K562 (cell line): ENCODE results near the gene TNFAIP3. TPM values are rescaled to one million over a fixed set of nuclear protein-coding genes. Genes with fewer than 3 reads are reported as not detected.

ENCODE experiments used
- ATAC-seq: fragments of 200-7000 bp; cut with Tn5 transposase; 3 replicates; pipeline ENCODE4 v1.9.1; 2020; ENCODE audit warnings: moderate library complexity
- BruUV-seq: library from RNA; stranded (reverse); fragments of 400-500 nt; replicated peaks from 2 replicates; lab custom pipeline; 2021; lab: Mats Ljungman, UMichigan
- CTCF ChIA-PET: fragments of 300-600 bp; formaldehyde crosslinking; extraction: SDS; loops from one replicate; lab custom pipeline; 2021; ENCODE audit warnings: low intra/inter-chr PET ratio; lab: Yijun Ruan, JAX
- POLR2A ChIA-PET: fragments of 300-600, 350-650 bp; sonication (Branson Sonifier 250); formaldehyde crosslinking; extraction: SDS; loops from one replicate; lab custom pipeline; 2021; ENCODE audit warnings: antibody characterized with exemption, inconsistent platforms; lab: Yijun Ruan, JAX
- DNase-seq, 4 experiments: peaks; one replicate each; pipeline versions ENCODE4 v3.0.0 to v3.0.0-alpha.2; 2011 to 2018; ENCODE audit warnings: low spot score in 3 of 4, mixed read lengths in 3 of 4; ENCODE audit errors: extremely low read depth in 1 of 4
- FAIRE-seq: peaks from 2 replicates; lab custom pipeline; 2011; peaks lifted over from hg19 to GRCh38; lab: Jason Lieb, UNC
- H2AFZ ChIP-seq: 2 replicates; pipeline ENCODE4 v1.6.0; 2011; ENCODE audit warnings: low read depth, low read length, control low read depth, inconsistent platforms
- H3K27ac ChIP-seq: fragments of 200-600 bp; 3 replicates; pipeline ENCODE4 v1.8.0; 2011; ENCODE audit warnings: low read depth, mild to moderate bottlenecking, control low read depth, inconsistent platforms, low read length, moderate library complexity, mixed read lengths; ENCODE audit errors: extremely low read depth
- H3K27me3 ChIP-seq, 2 experiments: fragments of 300-600 bp in 1 of 2; 2 replicates in 1 of 2; 3 replicates in 1 of 2; pipeline versions ENCODE4 v1.6.0 to v1.8.0; 2011; ENCODE audit warnings: inconsistent platforms in 2 of 2, low read length in 2 of 2, mild to moderate bottlenecking in 1 of 2, mixed read lengths in 1 of 2, moderate library complexity in 1 of 2; ENCODE audit not compliant: control insufficient read depth in 2 of 2, insufficient read depth in 2 of 2
- H3K36me3 ChIP-seq: fragments of 300-600 bp; 3 replicates; pipeline ENCODE4 v1.8.0; 2011; ENCODE audit warnings: mild to moderate bottlenecking, low read length, inconsistent platforms; ENCODE audit not compliant: control insufficient read depth, insufficient read depth
- H3K4me1 ChIP-seq, 2 experiments: fragments of 200-600 bp in 1 of 2; replicated peaks in 1 of 2; 2 replicates in 1 of 2; 3 replicates in 1 of 2; pipeline versions ENCODE4 v1.5.1 to v1.8.0; 2011; ENCODE audit warnings: inconsistent platforms in 2 of 2, low read length in 2 of 2, mild to moderate bottlenecking in 1 of 2, mixed read lengths in 1 of 2, moderate library complexity in 1 of 2; ENCODE audit not compliant: control insufficient read depth in 2 of 2, insufficient read depth in 2 of 2
- H3K4me2 ChIP-seq: 2 replicates; pipeline ENCODE4 v1.6.1; 2011; ENCODE audit warnings: low read length, control low read depth, inconsistent platforms, mixed read lengths; ENCODE audit not compliant: insufficient read depth
- H3K4me3 ChIP-seq: fragments of 200-600 bp; sonication (generic), shearing (Covaris generic); 2 replicates; pipeline ENCODE4 v1.5.1; 2016; ENCODE audit warnings: control low read depth, inconsistent platforms
- H3K79me2 ChIP-seq: fragments of 200-600 bp; 3 replicates; pipeline ENCODE4 v1.8.0; 2011; ENCODE audit warnings: low read length, inconsistent platforms; ENCODE audit not compliant: control insufficient read depth, insufficient read depth
- H3K9ac ChIP-seq, 2 experiments: 2 replicates each; pipeline versions ENCODE4 v1.6.0 to v1.6.1; 2011; ENCODE audit warnings: low read depth in 2 of 2, low read length in 2 of 2, control low read depth in 1 of 2, inconsistent platforms in 1 of 2, mild to moderate bottlenecking in 1 of 2, mixed read lengths in 1 of 2; ENCODE audit not compliant: insufficient read depth in 1 of 2
- H3K9me1 ChIP-seq: one replicate; pipeline ENCODE4 v1.6.0; 2011; ENCODE audit warnings: inconsistent platforms, mild to moderate bottlenecking, low read length, moderate library complexity; ENCODE audit not compliant: control insufficient read depth, insufficient read depth
- H3K9me3 ChIP-seq: replicated peaks from 2 replicates; pipeline ENCODE4 v1.5.1; 2011; ENCODE audit warnings: low read depth, low read length, inconsistent platforms; ENCODE audit not compliant: control insufficient read depth, insufficient read depth
- H4K20me1 ChIP-seq: replicated peaks from 2 replicates; pipeline ENCODE4 v1.6.1; 2011; ENCODE audit warnings: low read length, inconsistent platforms, mixed read lengths; ENCODE audit not compliant: control insufficient read depth, insufficient read depth
- ARID3B ChIP-seq: fragments of 250-450 bp; sonication (Bioruptor Pico); IDR thresholded peaks from 2 replicates; pipeline ENCODE4 v1.4.0; 2020; ENCODE audit warnings: borderline replicate concordance
- CHCHD3 ChIP-seq: fragments of 250-450 bp; sonication (Bioruptor Pico); IDR thresholded peaks from 2 replicates; pipeline ENCODE4 v2.1.2; 2022; ENCODE audit warnings: mild to moderate bottlenecking
- CXXC5 ChIP-seq: fragments of 250-450 bp; sonication (Bioruptor Pico); IDR thresholded peaks from 2 replicates; pipeline ENCODE4 v1.8.0; 2022; ENCODE audit warnings: inconsistent platforms, mild to moderate bottlenecking, moderate library complexity
- E2F6 ChIP-seq, 2 experiments: IDR thresholded peaks; 2 replicates each; pipeline ENCODE4 v1.6.1; 2011; ENCODE audit warnings: borderline replicate concordance in 1 of 2, control low read depth in 1 of 2, low read depth in 1 of 2, low read length in 1 of 2, mild to moderate bottlenecking in 1 of 2, mixed read lengths in 1 of 2, moderate library complexity in 1 of 2; ENCODE audit not compliant: insufficient read depth in 1 of 2, insufficient read length in 1 of 2, poor library complexity in 1 of 2, severe bottlenecking in 1 of 2; ENCODE audit errors: extremely low read depth in 1 of 2
- EHMT2 ChIP-seq: fragments of 450-650 bp; IDR thresholded peaks from 2 replicates; pipeline ENCODE4 v1.6.1; 2018; ENCODE audit warnings: antibody characterized with exemption
- HDAC1 ChIP-seq, 2 experiments: fragments of 450-650 bp; IDR thresholded peaks; 2 replicates each; pipeline ENCODE4 v1.6.1; 2016 to 2017; ENCODE audit warnings: inconsistent platforms in 1 of 2, mild to moderate bottlenecking in 1 of 2, moderate library complexity in 1 of 2
- L3MBTL2 ChIP-seq: fragments of 450-650 bp; IDR thresholded peaks from 2 replicates; pipeline ENCODE4 v1.6.1; 2016; ENCODE audit warnings: mild to moderate bottlenecking, moderate library complexity
- MEF2D ChIP-seq: conservative IDR thresholded peaks from 2 replicates; pipeline ENCODE4 v1.6.1; 2016; ENCODE audit warnings: low read depth, missing genetic modification characterization, missing compliant biosample characterization
- NFATC3 ChIP-seq: fragments of 450-650 bp; IDR thresholded peaks from 2 replicates; pipeline ENCODE4 v1.6.1; 2017; ENCODE audit warnings: mild to moderate bottlenecking
- NFIC ChIP-seq: fragments of 450-650 bp; IDR thresholded peaks from 2 replicates; pipeline ENCODE4 v1.6.1; 2017; ENCODE audit warnings: mild to moderate bottlenecking, inconsistent platforms
- NFRKB ChIP-seq: fragments of 450-650 bp; IDR thresholded peaks from 2 replicates; pipeline ENCODE4 v1.6.1; 2016; ENCODE audit warnings: low read depth
- NONO ChIP-seq, 2 experiments: fragments of 200-400 bp in 1 of 2; fragments of 450-650 bp in 1 of 2; formaldehyde crosslinking in 1 of 2; IDR thresholded peaks; 2 replicates each; pipeline ENCODE4 v1.6.1; 2017; ENCODE audit warnings: low read depth in 2 of 2, mild to moderate bottlenecking in 2 of 2, moderate library complexity in 2 of 2, low read length in 1 of 2
- POLR2H ChIP-seq: IDR thresholded peaks from 2 replicates; pipeline ENCODE4 v1.6.1; 2016; ENCODE audit warnings: missing genetic modification characterization, low read depth, mild to moderate bottlenecking, control low read depth, missing compliant biosample characterization, moderate library complexity
- SMARCA4 ChIP-seq: fragments of 450-650 bp; IDR thresholded peaks from 2 replicates; pipeline ENCODE4 v1.6.1; 2016
- SMARCA5 ChIP-seq: fragments of 450-650 bp; IDR thresholded peaks from 2 replicates; pipeline ENCODE4 v1.6.1; 2016
- TAF7 ChIP-seq: fragments of 450-650 bp; IDR thresholded peaks from 2 replicates; pipeline ENCODE4 v1.6.1; 2016; ENCODE audit warnings: missing genetic modification characterization, missing compliant biosample characterization
- THAP7 ChIP-seq: fragments of 250-450 bp; sonication (Bioruptor Pico); IDR thresholded peaks from 2 replicates; pipeline ENCODE4 v1.5.0; 2021
- ZNF146 ChIP-seq: IDR thresholded peaks from one replicate; pipeline ENCODE4 v1.6.1; 2018; ENCODE audit warnings: missing compliant biosample characterization; ENCODE audit not compliant: unreplicated experiment
- ZNF445 ChIP-seq: fragments of 250-450 bp; sonication (Bioruptor Pico); IDR thresholded peaks from 2 replicates; pipeline ENCODE4 v1.4.0; 2020; ENCODE audit warnings: low read depth, mild to moderate bottlenecking, moderate library complexity
- ZNF766 ChIP-seq: fragments of 200-800 bp; sonication (Bioruptor generic); conservative IDR thresholded peaks from 2 replicates; pipeline ENCODE4 v1.6.1; 2016; ENCODE audit warnings: missing genetic modification characterization, missing compliant biosample characterization
- WGBS: fragments of 100-300 bp; shearing (Covaris generic); methylation state at CpG from one replicate; pipeline ENCODE4 v1.1.6; 2016; ENCODE audit warnings: low coverage, mixed read lengths; ENCODE audit not compliant: insufficient coverage; ENCODE audit errors: missing lambda C conversion rate; 5-methylcytosine and 5-hydroxymethylcytosine counted together
- in situ Hi-C: fragments of 300-500 bp; cut with MboI; formaldehyde crosslinking; loops from 4 replicates; pipeline ENCODE4 v1.15.0; 2018; ENCODE audit warnings: inconsistent platforms, mixed read lengths
- intact Hi-C: fragments of 100-400 bp; cut with micrococcal nuclease; formaldehyde crosslinking; loops from 2 replicates; pipeline ENCODE4 v1.14.2; 2022
- polyA plus RNA-seq, 8 experiments: library from polyadenylated mRNA; depleted of rRNA in 4 of 8; stranded (reverse) in 5 of 8; unstranded in 3 of 8; fragments of >200 nt; fragmentation: Nextera tagmentation in 2 of 8; fragmentation: Illumina TruSeq in 1 of 8; extraction: Ambion mirVana in 2 of 8; extraction: Trizol in 1 of 8; gene quantifications; 2 replicates each; pipeline versions ENCODE4 v1.2.1 to v1.2.3, GENCODE V29; 2011 to 2014; ENCODE audit warnings: inconsistent platforms in 1 of 8, missing spikeins in 1 of 8
- total RNA-seq, 7 experiments: library from RNA; depleted of rRNA in 6 of 7; stranded (reverse); fragments of >200 nt in 6 of 7; fragmentation: Illumina TruSeq in 2 of 7; extraction: Trizol in 2 of 7; gene quantifications; 2 replicates each; pipeline versions ENCODE4 v1.2.1 to v1.2.3, GENCODE V29; 2011 to 2021; ENCODE audit warnings: low replicate concordance in 1 of 7

Gene TNFAIP3
- total and polyA plus RNA-seq, 9 of the 15 experiments (the other 6 are each of a cell fraction or from before 2014, with no cell fraction given): 0.79 to 17.0 (median 6.4) TPM

GRCh38 chr6:137907170-137907569, 40.1 kb downstream of the TNFAIP3 start (continued):
- TF ChIP-seq CXXC5 (CRISPR knock-in tag): no peak
- 0 out of 2 replicates have a peak, but pooled peaks have one; percentile 48 for TF ChIP-seq NFATC3

- 81% methylated on average over 3 of the region's 3 CpGs for WGBS
- Histone ChIP-seq H3K9me1 (no peaks in the 10 kb centered on the region), H3K9ac (no peak overlapping the region), H3K9me3 (peaks cover 4% of the 10 kb centered on the region), H3K4me3 (no peak overlapping the region), H3K27ac (peak overlapping the region; percentile 71; the same call in 1 of the 3 replicates), H3K4me2 (no peak overlapping the region), H3K36me3 (no peaks in the 10 kb centered on the region; the same call in 2 of the 3 replicates), H3K79me2 (no peaks in the 10 kb centered on the region), H3K4me1 (peaks cover 13 to 69% of the 10 kb centered on the region in 2 experiments), H4K20me1 (no peaks in the 10 kb centered on the region), H2AFZ (peak overlapping the region; percentile 48; the same call in 1 of the 2 replicates), H3K27me3 (no peaks in the 10 kb centered on the region)
- in situ Hi-C loops: no loop called here
- DNase-seq (no peak), FAIRE-seq (no peak), ATAC-seq (no peak)
- no TSS peak for BruUV-seq
- POLR2A ChIA-PET: no interaction called here
- intact Hi-C loops: no loop called here
- CTCF ChIA-PET: no interaction called here
- TF ChIP-seq SMARCA4: no peak
- peak; percentile 94 for TF ChIP-seq L3MBTL2
- TF ChIP-seq EHMT2: no peak
- TF ChIP-seq TAF7 (tag): peak; percentile 58; the same call in 1 of the 2 replicates
- TF ChIP-seq E2F6 (IDR thresholded peaks at IDR 0.05; ENCODE audit: borderline replicate concordance in 1 of 2, extremely low read depth in 1 of 2, insufficient read depth in 1 of 2, insufficient read length in 1 of 2, low read depth in 1 of 2, low read length in 1 of 2, poor library complexity in 1 of 2, severe bottlenecking in 1 of 2): peak; percentile 76 to 77
- no peak for TF ChIP-seq THAP7
- TF ChIP-seq CHCHD3: no peak
- 0 out of 2 replicates have a peak, but pooled peaks have one; percentile 9 for TF ChIP-seq NFIC
- TF ChIP-seq ZNF766: no peak; the same call in 1 of the 2 replicates
- peak; percentile 59; the same call in 1 of the 2 replicates for TF ChIP-seq ARID3B (CRISPR knock-in tag)
- no peak for TF ChIP-seq POLR2H (tag)
- TF ChIP-seq NFRKB: peak; percentile 73
- TF ChIP-seq SMARCA5: 0 out of 2 replicates have a peak, but pooled peaks have one; percentile 42
- no peak for TF ChIP-seq NONO (IDR thresholded peaks at IDR 0.05; ENCODE audit: low read depth in 2 of 2, low read length in 1 of 2)
- peak in 1 of 2 experiments; percentile 63; a peak in 1 of 4 replicates for TF ChIP-seq HDAC1 (IDR thresholded peaks at IDR 0.05)
- TF ChIP-seq MEF2D (tag): 0 out of 2 replicates have a peak, but pooled peaks have one; percentile 22
- TF ChIP-seq ZNF445 (CRISPR knock-in tag): 0 out of 2 replicates have a peak, but pooled peaks have one; percentile 7
- TF ChIP-seq ZNF146 (CRISPR knock-in tag): no peak
Measured at GRCh38 chr6:137909533-137909932, 42.5 kb downstream of the TNFAIP3 start.
